ENCODE data around the gene DEFB112. TPM values are rescaled to one million over a fixed set of nuclear protein-coding genes. Genes with fewer than 3 reads are reported as not detected.

DEFB112 gene, protein sequence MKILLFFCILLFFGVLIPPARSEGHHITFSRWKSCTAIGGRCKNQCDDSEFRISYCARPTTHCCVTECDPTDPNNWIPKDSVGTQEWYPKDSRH
- not detected in 2 replicates for total RNA-seq

DNA sequence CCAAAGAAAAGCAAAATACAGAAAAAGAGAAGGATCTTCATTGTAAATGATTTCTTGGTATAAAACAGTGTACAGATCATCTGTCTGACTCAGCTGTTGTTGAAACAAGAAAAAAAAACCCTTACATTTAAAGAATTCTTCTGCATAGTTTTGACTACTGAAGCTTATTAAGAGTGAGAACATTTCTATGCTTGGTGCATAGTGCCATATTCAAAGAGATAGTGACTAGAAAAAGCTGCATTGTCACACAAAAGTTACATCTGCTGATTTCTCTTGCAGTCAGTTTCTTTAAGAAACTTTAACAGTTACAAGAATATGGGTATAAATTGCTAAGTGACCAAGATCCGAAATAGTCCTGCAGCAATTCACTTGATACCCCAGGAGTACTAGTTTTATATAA lies at the start of gene DEFB112:
Gene DEFB112, minus strand, starts transcription at position 101 of the 400 bp plus-strand sequence. Its CDS starts 60 bp downstream, at position 41.
- Mint-ChIP-seq H3K9me3 (no peaks in the 10 kb centered on the region), H3K4me3 (no peak within 1 kb of the TSS), H3K36me3 (ENCODE audit: low read depth) (no peaks in the 10 kb centered on the region), H3K27ac (no peak within 1 kb of the TSS), H3K4me1 (ENCODE audit: low read depth) (no peaks in the 10 kb centered on the region), H3K27me3 (ENCODE audit: insufficient read depth) (no peaks in the 10 kb centered on the region)
- DNase-seq (ENCODE audit: low spot score): no peak
- intact Hi-C loops (cut with micrococcal nuclease): no loop called here

DNA sequence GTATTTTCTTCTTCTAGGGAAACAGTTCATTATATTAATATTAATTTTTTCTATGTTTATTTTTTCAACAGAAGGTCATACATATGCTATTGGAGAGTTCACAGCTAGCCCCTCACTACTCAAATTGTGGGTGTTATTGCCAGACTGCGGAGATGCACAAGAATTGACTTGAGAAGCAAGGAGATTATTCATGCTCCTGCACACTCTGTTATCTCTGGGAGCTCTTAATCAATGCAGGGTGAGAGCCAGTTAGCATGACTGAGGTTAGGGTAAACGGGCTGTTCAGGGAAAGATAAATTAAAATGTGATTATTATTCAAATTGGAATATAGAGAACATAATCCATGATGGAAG lies 48.9 kb upstream of the DEFB112 start:
- H3K4me3 Mint-ChIP-seq: no peak overlapping the region
- no peaks in the 10 kb centered on the region for H3K27me3 Mint-ChIP-seq (ENCODE audit: insufficient read depth)
- H3K36me3 Mint-ChIP-seq (ENCODE audit: low read depth): no peaks in the 10 kb centered on the region
- H3K4me1 Mint-ChIP-seq (ENCODE audit: low read depth): no peaks in the 10 kb centered on the region
- intact Hi-C loops (cut with micrococcal nuclease): no loop called here
- H3K9me3 Mint-ChIP-seq: peaks cover 4% of the 10 kb centered on the region
- no peak overlapping the region for H3K27ac Mint-ChIP-seq
- no peak for DNase-seq (ENCODE audit: low spot score)

DNA sequence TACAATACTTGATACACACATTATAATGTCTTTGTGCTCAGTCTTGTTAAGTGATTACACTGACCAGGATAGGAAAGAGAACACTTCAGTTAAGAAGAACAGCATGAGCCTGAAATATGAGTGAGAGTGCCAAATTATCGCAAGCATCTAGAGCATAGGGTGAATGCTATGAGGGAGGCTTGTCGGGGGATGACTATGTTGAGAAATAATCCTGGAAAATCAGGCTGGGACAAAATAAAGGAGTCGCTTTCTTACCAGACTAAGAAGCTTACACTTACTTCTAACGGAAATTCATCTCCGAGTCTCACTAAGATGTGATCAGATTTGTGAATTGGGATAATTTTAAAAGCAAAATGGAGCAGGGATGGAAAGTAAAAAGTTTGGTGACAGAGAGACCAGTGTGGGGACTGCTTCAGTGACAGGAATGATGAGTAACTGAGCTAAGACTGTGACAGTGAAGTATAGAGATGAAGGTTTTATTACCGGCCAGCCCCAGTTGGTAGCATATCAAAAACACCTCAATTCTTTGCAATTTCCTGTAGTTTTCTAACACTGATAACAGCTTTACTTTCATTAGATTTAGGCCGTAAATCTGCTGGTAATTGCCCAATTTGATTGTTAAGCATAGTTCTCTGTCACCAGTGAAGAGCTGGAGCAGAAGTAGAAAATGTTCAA lies 48.4 kb upstream of the DEFB112 start:
- H3K27me3 Mint-ChIP-seq (ENCODE audit: insufficient read depth): no peaks in the 10 kb centered on the region
- no peaks in the 10 kb centered on the region for H3K36me3 Mint-ChIP-seq (ENCODE audit: low read depth)
- intact Hi-C loops (cut with micrococcal nuclease): no loop called here
- H3K9me3 Mint-ChIP-seq: peaks cover 4% of the 10 kb centered on the region
- no peak overlapping the region for H3K27ac Mint-ChIP-seq
- H3K4me1 Mint-ChIP-seq (ENCODE audit: low read depth): no peaks in the 10 kb centered on the region
- no peak for DNase-seq (ENCODE audit: low spot score)
- no peak overlapping the region for H3K4me3 Mint-ChIP-seq

DNA sequence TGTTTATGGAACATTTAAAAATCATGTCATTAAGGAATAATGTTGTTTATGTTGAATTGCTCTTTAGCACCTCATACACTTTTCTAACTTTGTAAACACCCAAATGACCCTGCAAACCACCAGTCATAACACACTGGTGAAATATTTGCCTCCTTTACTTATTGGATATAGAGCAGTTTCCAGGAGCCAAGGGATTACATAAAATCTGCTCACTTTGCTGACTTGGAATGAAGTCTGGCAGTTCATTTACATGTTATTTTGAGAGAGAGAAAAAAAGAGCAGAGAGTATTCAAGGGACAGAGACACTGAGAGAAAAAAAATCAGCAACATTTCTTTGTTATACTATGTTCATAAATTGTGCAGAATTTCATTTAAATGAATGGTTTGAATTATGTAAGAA lies 46.6 kb upstream of the DEFB112 start:
- no peak overlapping the region for H3K4me3 Mint-ChIP-seq
- DNase-seq (ENCODE audit: low spot score): no peak
- no peaks in the 10 kb centered on the region for H3K36me3 Mint-ChIP-seq (ENCODE audit: low read depth)
- intact Hi-C loops (cut with micrococcal nuclease): no loop called here
- no peak overlapping the region for H3K27ac Mint-ChIP-seq
- H3K27me3 Mint-ChIP-seq (ENCODE audit: insufficient read depth): no peaks in the 10 kb centered on the region
- H3K9me3 Mint-ChIP-seq: no peaks in the 10 kb centered on the region
- no peaks in the 10 kb centered on the region for H3K4me1 Mint-ChIP-seq (ENCODE audit: low read depth)

DNA sequence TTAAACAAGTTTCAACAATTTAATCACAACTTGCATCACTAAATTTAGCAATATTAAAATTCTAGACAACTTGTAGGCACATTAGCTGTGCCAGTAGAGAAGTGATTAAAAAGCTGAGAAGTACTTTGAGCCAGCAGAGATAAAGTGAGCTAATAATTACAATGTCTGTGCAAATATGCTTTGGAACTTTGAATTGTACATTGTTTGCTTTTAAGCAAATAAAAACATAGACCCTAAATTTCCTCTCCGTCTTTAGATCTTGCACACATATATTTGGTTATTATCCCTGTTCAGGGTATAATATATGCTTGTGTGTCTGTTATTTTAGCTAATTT lies 44.2 kb upstream of the DEFB112 start:
- no peak overlapping the region for H3K4me3 Mint-ChIP-seq
- DNase-seq (ENCODE audit: low spot score): no peak
- H3K9me3 Mint-ChIP-seq: no peaks in the 10 kb centered on the region
- peaks cover 1% of the 10 kb centered on the region for H3K27me3 Mint-ChIP-seq (ENCODE audit: insufficient read depth)
- no peak overlapping the region for H3K27ac Mint-ChIP-seq
- no peaks in the 10 kb centered on the region for H3K36me3 Mint-ChIP-seq (ENCODE audit: low read depth)
- intact Hi-C loops (cut with micrococcal nuclease): no loop called here
- no peaks in the 10 kb centered on the region for H3K4me1 Mint-ChIP-seq (ENCODE audit: low read depth)

DNA sequence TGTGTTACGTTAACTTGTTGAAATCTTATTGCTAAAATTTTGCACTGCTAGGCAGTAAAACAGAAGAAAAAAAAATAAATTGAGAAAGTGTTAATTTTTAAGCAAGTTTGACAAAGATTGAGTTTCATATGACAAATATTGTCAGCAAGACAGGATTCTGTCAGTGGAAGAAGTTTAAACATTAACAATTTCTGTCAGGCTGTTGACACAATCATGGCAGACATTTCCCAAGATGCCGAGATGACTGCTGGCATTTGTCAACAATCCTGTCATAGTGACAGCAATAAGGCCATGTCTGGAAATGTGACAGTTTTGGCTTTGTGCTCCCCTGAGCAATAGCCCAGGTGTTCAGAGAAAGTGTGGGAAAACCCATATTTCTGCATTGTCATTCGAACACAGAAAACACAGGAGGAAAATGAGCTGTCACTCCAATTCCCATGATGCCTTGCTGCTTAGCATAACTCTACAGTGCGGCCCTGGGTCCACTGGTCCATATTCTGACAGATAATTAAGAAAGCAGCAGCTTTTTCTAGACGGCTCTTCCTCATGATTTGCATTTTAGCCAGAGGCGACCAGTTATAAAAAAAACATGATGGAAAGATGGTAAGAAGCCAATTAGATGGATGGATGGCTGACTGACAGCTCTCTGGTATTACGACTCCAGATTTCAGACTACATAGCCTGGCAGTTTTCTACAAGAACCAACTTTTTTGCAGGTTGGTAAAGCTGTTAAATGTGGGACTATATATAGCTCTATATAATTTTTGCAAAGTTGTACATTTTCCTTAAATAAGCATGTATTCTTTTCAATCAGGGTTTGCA lies 43.6 kb upstream of the DEFB112 start:
- H3K27ac Mint-ChIP-seq: no peak overlapping the region
- no peaks in the 10 kb centered on the region for H3K4me1 Mint-ChIP-seq (ENCODE audit: low read depth)
- H3K36me3 Mint-ChIP-seq (ENCODE audit: low read depth): no peaks in the 10 kb centered on the region
- DNase-seq (ENCODE audit: low spot score): no peak
- H3K27me3 Mint-ChIP-seq (ENCODE audit: insufficient read depth): peaks cover 1% of the 10 kb centered on the region
- intact Hi-C loops (cut with micrococcal nuclease): no loop called here
- no peak overlapping the region for H3K4me3 Mint-ChIP-seq
- H3K9me3 Mint-ChIP-seq: no peaks in the 10 kb centered on the region

DNA sequence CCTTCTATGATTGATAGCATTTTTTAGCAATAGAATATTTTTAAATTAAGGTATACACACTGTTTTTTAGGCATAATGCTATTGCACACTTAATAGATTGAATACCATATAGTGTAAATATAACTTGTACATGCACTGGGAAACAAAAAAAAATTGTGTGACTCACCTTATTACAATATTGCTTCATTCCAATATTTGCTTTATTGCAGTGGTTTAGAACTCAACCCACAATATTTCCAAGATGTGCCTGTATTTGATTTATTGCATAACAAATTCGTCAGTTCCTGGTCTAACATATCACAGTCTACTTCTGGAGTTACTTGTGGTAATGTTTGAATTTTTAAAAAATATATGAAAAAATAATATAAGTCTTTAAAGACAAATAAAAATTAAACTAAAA lies 41.9 kb upstream of the DEFB112 start:
- no peaks in the 10 kb centered on the region for H3K4me1 Mint-ChIP-seq (ENCODE audit: low read depth)
- no peak overlapping the region for H3K27ac Mint-ChIP-seq
- no peaks in the 10 kb centered on the region for H3K9me3 Mint-ChIP-seq
- peaks cover 1% of the 10 kb centered on the region for H3K27me3 Mint-ChIP-seq (ENCODE audit: insufficient read depth)
- H3K4me3 Mint-ChIP-seq: no peak overlapping the region
- no peak for DNase-seq (ENCODE audit: low spot score)
- intact Hi-C loops (cut with micrococcal nuclease): no loop called here
- no peaks in the 10 kb centered on the region for H3K36me3 Mint-ChIP-seq (ENCODE audit: low read depth)

DNA sequence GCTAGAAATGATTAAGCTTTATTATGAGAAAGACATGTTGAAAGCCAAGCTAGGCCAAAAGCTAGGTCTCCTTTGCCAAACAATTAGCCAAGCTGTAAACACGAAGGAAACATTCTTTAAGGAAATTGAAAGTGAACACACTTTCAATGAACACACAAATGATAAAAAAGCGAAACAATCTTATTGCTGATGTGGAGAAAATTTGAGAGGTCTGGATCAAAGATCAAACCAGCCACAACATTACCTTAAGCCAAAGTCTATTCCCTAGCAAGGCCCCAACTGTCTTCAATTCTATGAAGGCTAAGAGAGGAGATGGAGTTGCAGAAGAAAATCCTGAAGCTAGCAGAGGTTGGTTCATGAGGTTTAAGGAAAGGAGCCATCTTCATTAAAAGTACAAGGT lies 40.2 kb upstream of the DEFB112 start:
- H3K9me3 Mint-ChIP-seq: no peaks in the 10 kb centered on the region
- no peak overlapping the region for H3K4me3 Mint-ChIP-seq
- intact Hi-C loops (cut with micrococcal nuclease): no loop called here
- no peak overlapping the region for H3K27ac Mint-ChIP-seq
- no peaks in the 10 kb centered on the region for H3K36me3 Mint-ChIP-seq (ENCODE audit: low read depth)
- H3K27me3 Mint-ChIP-seq (ENCODE audit: insufficient read depth): peaks cover 1% of the 10 kb centered on the region
- no peaks in the 10 kb centered on the region for H3K4me1 Mint-ChIP-seq (ENCODE audit: low read depth)
- DNase-seq (ENCODE audit: low spot score): no peak

DNA sequence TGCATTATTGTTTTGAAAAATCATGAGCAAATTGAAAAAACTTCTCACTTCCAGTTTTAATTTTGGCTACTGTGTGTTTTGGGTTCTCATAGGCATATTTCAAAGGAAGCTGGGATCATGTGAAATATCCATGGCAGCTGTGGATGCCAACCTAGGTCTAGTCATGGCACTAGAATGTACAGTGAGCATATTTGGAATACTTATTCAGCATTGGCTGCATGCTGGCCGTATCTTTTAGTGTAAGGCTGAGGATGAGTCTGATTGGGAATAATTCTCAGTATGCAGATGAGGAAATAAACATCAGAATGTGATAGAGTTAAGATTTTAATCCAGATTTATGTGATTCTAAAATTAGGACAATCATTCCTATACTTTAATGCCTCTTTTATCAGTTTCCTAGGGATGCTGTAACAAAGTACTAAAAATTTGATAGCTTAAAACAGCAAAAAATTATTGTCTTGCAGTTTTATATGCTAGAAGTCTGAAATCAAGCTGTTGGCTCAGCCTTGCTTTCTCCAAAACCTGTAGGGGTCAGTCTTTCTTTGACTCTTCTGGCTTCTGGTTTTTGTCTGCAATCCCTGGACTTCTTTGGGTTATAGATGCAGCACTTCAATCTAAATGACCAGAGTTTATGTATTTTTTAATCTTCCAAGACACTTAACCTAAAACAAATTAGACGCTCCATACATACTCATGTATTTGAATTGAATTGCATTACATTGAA lies 37.7 kb upstream of the DEFB112 start:
- peaks cover 1% of the 10 kb centered on the region for H3K27me3 Mint-ChIP-seq (ENCODE audit: insufficient read depth)
- no peaks in the 10 kb centered on the region for H3K4me1 Mint-ChIP-seq (ENCODE audit: low read depth)
- no peak for DNase-seq (ENCODE audit: low spot score)
- no peaks in the 10 kb centered on the region for H3K9me3 Mint-ChIP-seq
- no peaks in the 10 kb centered on the region for H3K36me3 Mint-ChIP-seq (ENCODE audit: low read depth)
- intact Hi-C loops (cut with micrococcal nuclease): no loop called here
- no peak overlapping the region for H3K4me3 Mint-ChIP-seq
- H3K27ac Mint-ChIP-seq: no peak overlapping the region

DNA sequence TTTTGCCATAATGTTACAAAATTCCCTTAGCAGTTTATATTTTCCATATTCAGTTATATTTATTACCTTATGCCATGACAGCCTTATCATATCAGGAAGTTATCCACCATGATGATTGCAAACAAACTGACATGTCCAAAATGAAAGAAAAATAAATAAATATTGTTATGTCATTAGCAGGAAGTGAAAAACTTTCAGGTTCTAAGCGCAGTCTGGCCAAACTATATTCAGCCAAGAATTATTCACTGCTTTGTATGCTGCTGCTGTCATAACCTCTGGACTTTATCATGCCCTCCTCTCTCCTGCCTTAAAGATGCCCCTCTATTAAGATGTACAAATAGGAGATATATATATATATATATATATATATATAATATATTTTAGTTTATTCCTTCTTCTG lies 27.7 kb upstream of the DEFB112 start:
- Mint-ChIP-seq H3K4me1 (ENCODE audit: low read depth) (no peaks in the 10 kb centered on the region), H3K4me3 (no peak overlapping the region), H3K27me3 (ENCODE audit: insufficient read depth) (no peaks in the 10 kb centered on the region), H3K36me3 (ENCODE audit: low read depth) (no peaks in the 10 kb centered on the region), H3K27ac (no peak overlapping the region), H3K9me3 (no peaks in the 10 kb centered on the region)
- DNase-seq (ENCODE audit: low spot score): no peak
- intact Hi-C loops (cut with micrococcal nuclease): no loop called here

DNA sequence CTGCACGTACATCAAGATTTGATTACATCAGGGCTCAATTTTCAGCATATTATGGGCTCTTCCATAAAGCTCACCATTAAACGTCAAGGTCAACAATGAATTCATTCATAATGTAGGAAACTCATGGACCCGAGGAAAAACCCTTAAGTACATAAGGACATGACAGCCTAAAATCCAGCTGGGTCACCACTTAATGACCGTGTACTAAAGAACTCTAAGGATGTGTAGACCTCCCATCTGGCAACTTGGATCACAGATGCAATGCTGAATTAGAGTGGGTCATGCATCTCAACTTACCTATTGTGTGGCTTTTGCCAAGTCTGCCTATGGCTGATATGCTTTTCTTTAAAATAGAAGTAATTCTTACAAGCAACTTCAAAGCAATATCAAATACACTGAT lies 26.7 kb upstream of the DEFB112 start:
- no peak overlapping the region for H3K27ac Mint-ChIP-seq
- DNase-seq (ENCODE audit: low spot score): no peak
- intact Hi-C loops (cut with micrococcal nuclease): no loop called here
- no peaks in the 10 kb centered on the region for H3K36me3 Mint-ChIP-seq (ENCODE audit: low read depth)
- no peaks in the 10 kb centered on the region for H3K4me1 Mint-ChIP-seq (ENCODE audit: low read depth)
- no peaks in the 10 kb centered on the region for H3K9me3 Mint-ChIP-seq
- H3K4me3 Mint-ChIP-seq: no peak overlapping the region
- no peaks in the 10 kb centered on the region for H3K27me3 Mint-ChIP-seq (ENCODE audit: insufficient read depth)

DNA sequence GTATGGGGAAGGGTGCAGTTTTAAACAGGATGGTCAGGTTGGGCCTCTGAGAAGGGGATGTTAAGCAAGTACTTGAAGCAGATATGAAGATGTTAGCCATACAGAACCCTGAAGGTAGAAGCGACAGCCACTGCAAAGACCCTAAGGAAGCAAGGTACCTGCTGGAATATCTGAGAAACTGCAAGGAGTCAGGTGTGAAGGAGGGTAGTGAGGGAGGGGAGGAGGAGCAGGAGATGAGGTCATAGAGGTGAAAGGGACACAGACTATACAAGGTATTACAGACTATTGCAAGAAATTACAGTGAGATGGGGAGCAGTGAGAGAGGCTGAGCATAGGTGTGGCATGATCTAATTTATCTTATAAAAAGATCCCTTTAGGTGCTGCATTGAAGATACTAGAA lies 22.2 kb upstream of the DEFB112 start:
- no peak for DNase-seq (ENCODE audit: low spot score)
- no peak overlapping the region for H3K4me3 Mint-ChIP-seq
- intact Hi-C loops (cut with micrococcal nuclease): no loop called here
- H3K36me3 Mint-ChIP-seq (ENCODE audit: low read depth): no peaks in the 10 kb centered on the region
- H3K27me3 Mint-ChIP-seq (ENCODE audit: insufficient read depth): no peaks in the 10 kb centered on the region
- H3K9me3 Mint-ChIP-seq: no peaks in the 10 kb centered on the region
- H3K27ac Mint-ChIP-seq: no peak overlapping the region
- no peaks in the 10 kb centered on the region for H3K4me1 Mint-ChIP-seq (ENCODE audit: low read depth)

DNA sequence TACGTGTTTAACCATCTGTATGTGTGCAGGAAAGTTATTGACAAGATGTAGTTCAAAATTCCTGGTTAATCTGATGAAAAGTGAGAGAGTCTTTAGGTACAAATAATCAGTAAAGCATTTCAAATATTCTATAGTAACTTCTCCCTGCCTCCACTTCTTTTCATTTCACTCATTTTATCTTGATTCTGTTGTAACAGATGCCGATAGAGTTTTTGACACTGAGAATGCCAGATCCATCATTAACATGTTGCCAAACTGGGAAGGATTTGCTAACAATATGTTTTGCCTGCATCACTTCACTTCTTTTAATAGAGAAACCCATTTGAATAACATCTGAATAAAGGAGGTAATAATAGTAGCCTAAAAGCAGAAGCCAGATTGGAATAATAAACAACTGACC lies 20.4 kb upstream of the DEFB112 start:
- no peaks in the 10 kb centered on the region for H3K4me1 Mint-ChIP-seq (ENCODE audit: low read depth)
- intact Hi-C loops (cut with micrococcal nuclease): no loop called here
- no peaks in the 10 kb centered on the region for H3K9me3 Mint-ChIP-seq
- H3K27ac Mint-ChIP-seq: no peak overlapping the region
- no peaks in the 10 kb centered on the region for H3K36me3 Mint-ChIP-seq (ENCODE audit: low read depth)
- no peak for DNase-seq (ENCODE audit: low spot score)
- H3K27me3 Mint-ChIP-seq (ENCODE audit: insufficient read depth): no peaks in the 10 kb centered on the region
- H3K4me3 Mint-ChIP-seq: no peak overlapping the region

Measured in activated T-helper 1 cell treated with anti-CD3 and anti-CD28 coated beads, Interleukin-12 subunit alpha, Interleukin-12 subunit beta, Interleukin-2, Interleukin-4 antibody, amounts not matched to agents 30 ng/mL and 10 ng/mL and 1 ng/mL, durations not matched to agents 14 hours and 24 hours and 36 hours (primary cell).